HT-29 (cell line): ENCODE data around the gene P2RX2. TPM values are rescaled to one million over a fixed set of nuclear protein-coding genes. Genes with fewer than 3 reads are reported as not detected.
A peak's percentile ranks its signal among the peaks of the same experiment; 100 is the strongest.
"Not testable (repeated sequence)": the region's sequence is repeated elsewhere in the genome, so short reads cannot be mapped to it uniquely, and the experiment has no call there.

ENCODE experiments used
- DNase-seq: peaks from one replicate; pipeline ENCODE4 v3.0.0-alpha.2; 2015; ENCODE audit warnings: low spot score
- total RNA-seq: library from RNA; depleted of rRNA; stranded (reverse); fragments of >200 nt; shearing (Covaris generic); gene quantifications from 2 replicates; pipeline ENCODE4 v1.2.3, GENCODE V29; 2014

The P2RX2 gene
- total RNA-seq, 1 experiment from 2014 or later = not detected

DNA sequence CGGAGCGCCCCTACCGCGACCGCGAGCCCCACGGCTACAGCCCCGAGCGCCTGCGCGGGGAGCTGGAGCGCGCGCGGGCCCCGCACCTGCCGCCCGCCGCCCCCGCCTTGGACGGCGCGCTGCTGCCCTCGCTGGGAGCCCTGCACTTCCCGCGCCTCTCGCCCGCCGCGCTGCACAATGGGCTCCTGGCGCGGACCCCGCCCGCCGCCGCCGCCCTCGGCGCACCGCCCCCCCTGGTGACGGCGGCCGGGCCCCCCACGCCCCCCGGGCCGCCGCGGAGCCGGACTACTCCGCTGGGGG lies 35.2 kb upstream of the P2RX2 start:
- DNase-seq = no peak

DNA sequence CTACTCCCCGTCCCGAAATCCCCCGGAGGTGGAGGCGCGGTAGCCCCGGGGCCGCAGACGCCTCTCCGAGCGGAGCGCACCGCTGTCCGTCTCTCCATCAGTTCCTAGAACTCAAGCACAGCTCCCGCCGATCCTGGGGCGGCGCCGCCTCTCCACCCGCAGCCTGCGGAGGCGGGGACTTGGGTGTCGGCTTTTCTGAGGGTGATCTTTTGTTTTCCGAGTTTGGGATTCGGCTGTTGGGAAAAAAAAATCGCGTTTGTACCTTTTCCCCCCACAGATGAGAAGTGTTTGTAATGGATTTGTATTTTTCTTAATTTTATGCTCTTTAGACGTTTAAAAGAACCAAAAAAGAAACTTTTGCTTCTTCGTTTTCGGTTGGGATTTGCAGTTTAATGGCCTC lies 34.8 kb upstream of the P2RX2 start:
- no peak for DNase-seq

DNA sequence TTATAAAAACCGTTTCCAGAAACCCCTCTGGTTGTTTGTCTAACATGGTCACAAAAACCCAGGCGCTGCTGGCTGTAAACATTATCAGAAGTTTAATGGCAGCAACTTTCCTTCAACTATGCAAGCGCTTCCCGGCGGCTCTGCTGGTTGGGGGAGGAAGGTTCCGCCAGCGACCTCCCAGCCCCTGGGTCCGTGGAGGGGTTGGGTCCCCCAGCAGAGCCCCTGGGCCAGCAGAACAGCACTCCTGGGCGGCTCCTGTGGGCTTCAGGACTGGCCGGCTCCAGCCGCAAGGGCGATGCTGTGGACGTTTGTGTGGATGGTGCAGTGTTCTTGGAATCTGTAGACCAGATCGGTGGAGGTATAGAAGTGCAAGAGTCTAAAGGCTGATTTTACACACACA lies 34.1 kb upstream of the P2RX2 start:
- DNase-seq = no peak

DNA sequence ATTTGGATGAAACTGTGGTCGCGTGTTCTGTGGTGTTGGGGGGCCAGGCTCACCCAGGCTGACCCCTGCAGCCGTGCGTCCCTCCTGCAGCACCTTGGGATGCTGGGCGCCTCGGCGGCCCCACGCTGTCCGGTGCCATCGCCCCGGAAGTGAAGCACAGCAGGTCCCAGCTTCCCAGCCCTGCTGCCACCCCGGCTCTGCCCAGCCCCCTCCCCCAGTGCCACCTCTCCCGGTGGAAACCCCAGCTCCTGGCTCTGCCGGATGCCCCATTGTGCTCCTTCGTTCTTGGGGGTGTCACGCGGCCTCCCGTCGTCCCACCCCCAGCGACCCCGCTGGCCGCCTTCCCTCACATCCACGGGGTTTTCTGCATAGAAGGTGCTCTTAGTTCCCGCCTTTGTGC lies 33.4 kb upstream of the P2RX2 start:
- DNase-seq = no peak

GRCh38 chr12:132586929-132587328 lies 31.6 kb upstream of the P2RX2 start:
- no peak for DNase-seq

GRCh38 chr12:132587781-132588180 lies 30.8 kb upstream of the P2RX2 start:
- no peak for DNase-seq

GRCh38 chr12:132588319-132588718 lies 30.3 kb upstream of the P2RX2 start:
- no peak for DNase-seq

GRCh38 chr12:132588821-132589669 lies 29.5 kb upstream of the P2RX2 start:
- no peak for DNase-seq

- DNase-seq = no peak
Measured at GRCh38 chr12:132591107-132591935, 27.3 kb upstream of the P2RX2 start.

GRCh38 chr12:132592282-132592970 lies 26.1 kb upstream of the P2RX2 start:
- DNase-seq = no peak

DNA sequence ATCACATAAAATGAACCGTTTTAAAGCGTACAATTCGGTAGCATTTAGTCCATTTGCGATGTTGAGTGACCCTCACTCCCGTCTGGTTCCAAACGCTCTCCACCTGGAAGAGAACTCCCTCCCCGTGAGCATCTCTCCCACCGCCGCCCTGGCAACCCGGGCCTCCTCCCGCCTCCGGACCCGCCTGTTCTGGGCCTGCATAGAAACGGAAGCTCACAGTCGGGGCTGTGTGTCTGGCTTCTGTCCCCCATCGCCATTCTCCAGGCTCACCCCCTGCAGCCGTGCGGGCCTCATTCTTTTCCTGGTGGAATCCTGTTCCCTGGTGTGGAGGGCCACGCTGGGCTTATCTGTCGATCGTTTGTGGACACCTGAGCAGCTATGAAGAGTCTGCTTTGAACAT lies 25.5 kb upstream of the P2RX2 start:
- DNase-seq = no peak

GRCh38 chr12:132593521-132593920 lies 25.1 kb upstream of the P2RX2 start:
- no peak for DNase-seq

- DNase-seq = peak; percentile 99
Measured at GRCh38 chr12:132593938-132594358, 24.6 kb upstream of the P2RX2 start.

- DNase-seq = no peak
Measured at GRCh38 chr12:132595183-132595582, 23.4 kb upstream of the P2RX2 start.

- no peak for DNase-seq
Measured at GRCh38 chr12:132596016-132596415, 22.6 kb upstream of the P2RX2 start.

DNA sequence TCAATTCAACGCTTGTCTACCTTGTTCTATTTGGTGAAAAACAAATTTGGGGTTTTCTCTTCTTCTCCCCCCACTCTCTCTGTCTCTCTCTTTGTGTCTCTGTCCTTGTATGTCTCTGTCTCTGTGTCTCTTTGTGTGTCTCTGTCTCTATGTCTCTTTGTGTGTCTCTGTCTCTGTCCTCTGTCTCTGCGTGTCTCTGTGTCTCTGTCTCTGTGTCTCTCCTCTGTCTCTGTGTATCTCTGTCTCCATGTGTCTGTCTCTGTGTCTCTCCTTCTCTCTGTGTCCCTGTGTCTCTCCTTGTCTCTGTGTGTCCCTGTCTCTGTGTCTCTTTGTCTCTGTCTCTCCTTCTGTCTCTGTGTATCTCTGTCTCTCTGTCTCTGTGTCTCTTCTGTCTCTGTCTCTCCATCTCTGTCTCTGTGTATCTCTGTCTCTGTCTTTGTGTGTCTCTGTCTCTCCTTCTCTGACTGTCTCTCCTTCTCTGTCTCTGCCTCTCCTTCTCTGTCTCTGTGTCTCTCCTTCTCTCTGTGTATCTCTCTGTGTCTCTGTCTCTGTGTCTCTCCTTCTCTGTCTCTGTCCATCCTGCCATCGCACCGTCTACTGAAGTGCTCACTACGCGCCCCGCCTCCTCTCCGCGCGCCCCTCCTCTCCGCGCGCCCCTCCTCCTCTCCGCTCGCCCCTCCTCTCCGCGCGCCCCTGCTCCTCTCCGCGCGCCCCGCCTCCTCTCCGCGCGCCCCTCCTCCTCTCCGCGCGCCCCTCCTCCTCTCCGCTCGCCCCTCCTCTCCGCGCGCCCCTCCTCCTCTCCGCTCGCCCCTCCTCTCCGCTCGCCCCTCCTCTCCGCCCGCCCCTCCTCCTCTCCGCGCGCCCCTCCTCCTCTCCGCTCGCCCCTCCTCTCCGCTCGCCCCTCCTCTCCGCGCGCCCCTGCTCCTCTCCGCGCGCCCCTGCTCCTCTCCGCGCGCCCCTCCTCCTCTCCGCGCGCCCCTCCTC lies 21.0 kb upstream of the P2RX2 start:
- no peak for DNase-seq

DNA sequence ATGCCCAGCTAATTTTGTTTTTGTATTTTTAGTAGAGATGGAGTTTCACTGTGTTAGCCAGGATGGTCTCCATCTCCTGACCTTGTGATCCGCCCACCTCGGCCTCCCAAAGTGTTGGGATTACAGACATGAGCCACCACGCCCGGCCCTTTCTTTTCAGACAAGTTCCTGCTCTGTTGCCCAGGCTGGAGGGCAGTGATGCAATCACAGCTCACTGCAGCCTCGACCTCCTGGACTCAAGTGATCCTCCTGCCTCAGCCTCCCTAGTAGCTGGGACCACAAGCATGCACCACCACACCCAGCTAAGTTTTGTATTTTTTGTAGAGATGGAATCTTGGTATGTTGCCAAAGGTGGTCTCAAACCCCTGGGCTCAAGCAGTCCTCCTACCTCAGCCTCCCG lies 19.1 kb upstream of the P2RX2 start:
- not testable (repeated sequence) for DNase-seq

DNA sequence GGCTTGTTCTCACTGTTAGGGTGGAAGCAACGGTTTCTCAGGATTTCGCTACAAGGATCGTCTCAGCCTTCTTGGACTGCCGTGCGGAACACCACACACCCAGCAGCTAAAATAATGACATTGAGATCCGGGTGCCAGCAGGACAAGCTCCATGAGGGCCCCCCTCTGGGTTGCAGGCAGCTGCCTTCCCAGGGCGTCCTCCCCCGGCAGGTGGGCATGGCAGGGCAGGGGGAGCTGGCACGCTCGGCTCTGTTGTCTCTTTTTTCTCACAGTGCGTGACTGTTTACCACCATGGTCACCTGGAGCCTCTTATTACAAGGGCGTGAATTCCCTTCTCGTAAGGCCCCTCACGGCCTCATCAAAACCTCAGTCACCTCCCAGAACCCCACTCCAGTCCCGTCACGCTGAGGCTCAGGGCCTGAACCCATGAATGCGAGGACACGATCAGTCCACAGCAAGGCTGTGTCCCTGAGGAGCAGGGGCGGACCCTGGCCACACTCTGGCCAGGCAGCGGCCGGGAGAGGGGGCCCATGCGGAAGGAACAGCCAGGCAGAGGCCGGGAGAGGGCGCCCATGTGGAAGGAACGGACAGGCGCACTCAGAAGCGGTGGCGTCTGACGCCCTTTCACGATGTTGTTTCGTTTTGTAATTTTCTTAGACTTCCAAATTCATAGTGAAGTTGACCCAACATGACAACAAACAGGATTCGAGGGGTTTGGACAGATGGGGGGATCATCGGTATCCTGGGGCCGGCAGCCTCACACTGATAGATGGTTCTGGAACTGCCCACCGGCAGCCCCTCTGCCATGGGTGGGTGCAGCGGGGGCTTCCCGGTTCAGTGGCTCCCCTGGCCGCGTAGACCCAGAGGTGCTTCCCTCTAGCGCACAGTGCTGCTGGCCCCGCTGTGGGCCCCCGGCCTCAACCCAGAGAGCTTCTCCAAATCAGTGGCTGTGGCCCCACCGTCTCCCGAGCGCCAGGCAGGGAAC lies 18.2 kb upstream of the P2RX2 start:
- peak; percentile 69 for DNase-seq

GRCh38 chr12:132601171-132601883 lies 17.2 kb upstream of the P2RX2 start:
- DNase-seq = no peak
